ENCODE measurements around the gene CCR7. TPM values are rescaled to one million over a fixed set of nuclear protein-coding genes. Genes with fewer than 3 reads are reported as not detected.

The CCR7 gene
- total and polyA plus RNA-seq, 11 donors = 0.09 to 2.2 (median 0.23) TPM; not detected in 3

- intact Hi-C loops (cut with DNase I) = loop anchor here in 1 of 10 donors (2.0 kb wide), 1 partner anchor 15 kb away; no protein-coding TSS in a partner anchor
- Histone ChIP-seq H3K27ac (peak overlapping the region; percentile 74 to 98 (median 92)), H3K36me3 (no peaks in the 10 kb centered on the region), H3K9me3 (no peaks in the 10 kb centered on the region), H3K4me1 (peaks cover 31 to 73% (median 63%) of the 10 kb centered on the region in 12 donors), H3K4me3 (no peak overlapping the region), H3K27me3 (no peaks in the 10 kb centered on the region)
- no peak for TF ChIP-seq POLR2A (IDR thresholded peaks at IDR 0.05)
- peak in 2 of 12 donors; percentile 6 to 21 for TF ChIP-seq CTCF (IDR thresholded peaks at IDR 0.05)
- WGBS, 4 donors = 49 to 64% (median 57%) methylated on average over 17 to 18 of the region's 18 CpGs
- DNase-seq (peak; percentile 78 to 88 (median 79)), ATAC-seq (peak; percentile 45 to 84 (median 80))
Measured at GRCh38 chr17:40541873-40542557, 23.3 kb downstream of the CCR7 start.

- no peaks in the 10 kb centered on the region for H3K36me3 ChIP-seq
- H3K4me3 ChIP-seq = no peak overlapping the region
- H3K27ac ChIP-seq = peak overlapping the region; percentile 74 to 98 (median 92)
- TF ChIP-seq CTCF (IDR thresholded peaks at IDR 0.05) (no peak), POLR2A (IDR thresholded peaks at IDR 0.05) (no peak)
- no peaks in the 10 kb centered on the region for H3K27me3 ChIP-seq
- WGBS, 4 donors = 73 to 77% (median 74%) methylated on average over 18 to 20 of the region's 20 CpGs
- ATAC-seq (no peak), DNase-seq (peak in 1 of 5 donors; percentile 39)
- intact Hi-C loops (cut with DNase I) = no loop called here
- peaks cover 37 to 79% (median 71%) of the 10 kb centered on the region in 12 donors for H3K4me1 ChIP-seq
- no peaks in the 10 kb centered on the region for H3K9me3 ChIP-seq
Measured at GRCh38 chr17:40541060-40541872, 24.0 kb downstream of the CCR7 start.

GRCh38 chr17:40540448-40540847 is 24.8 kb downstream of the CCR7 start:
- Histone ChIP-seq H3K27ac (peak overlapping the region in 11 of 12 donors; percentile 40 to 98 (median 92)), H3K36me3 (no peaks in the 10 kb centered on the region), H3K27me3 (no peaks in the 10 kb centered on the region), H3K9me3 (no peaks in the 10 kb centered on the region), H3K4me3 (no peak overlapping the region), H3K4me1 (peaks cover 44 to 86% (median 79%) of the 10 kb centered on the region in 12 donors)
- intact Hi-C loops (cut with DNase I) = no loop called here
- ATAC-seq (no peak), DNase-seq (peak in 1 of 5 donors; percentile 21)
- no peak for TF ChIP-seq CTCF (IDR thresholded peaks at IDR 0.05)
- no peak for TF ChIP-seq POLR2A (IDR thresholded peaks at IDR 0.05)
- WGBS, 4 donors = 75 to 90% (median 88%) methylated on average over 8 of the region's 8 CpGs
